A673 (cell line): ENCODE measurements around the gene ODC1.

Experiments used
- CTCF ChIP-seq: fragments of 300-800, 200-600 bp; sonication (generic); conservative IDR thresholded peaks from 2 replicates; pipeline ENCODE4 v1.5.1; 2017; ENCODE audit warnings: low read depth, mild to moderate bottlenecking, antibody characterized with exemption, low read length, moderate library complexity, mixed read lengths
- EZH2 ChIP-seq: fragments of 200-600 bp; sonication (generic); IDR thresholded peaks from 2 replicates; pipeline ENCODE4 v1.6.1; 2017; ENCODE audit warnings: borderline replicate concordance, low read depth, mild to moderate bottlenecking, mixed read lengths, antibody characterized with exemption, low read length; ENCODE audit not compliant: poor library complexity, severe bottlenecking

GRCh38 chr2:10466801-10467200 lies 18.7 kb upstream of the ODC1 start:
- TF ChIP-seq CTCF (no peak), EZH2 (no peak)
